ENCODE results near the gene ATP8A2.

DNA sequence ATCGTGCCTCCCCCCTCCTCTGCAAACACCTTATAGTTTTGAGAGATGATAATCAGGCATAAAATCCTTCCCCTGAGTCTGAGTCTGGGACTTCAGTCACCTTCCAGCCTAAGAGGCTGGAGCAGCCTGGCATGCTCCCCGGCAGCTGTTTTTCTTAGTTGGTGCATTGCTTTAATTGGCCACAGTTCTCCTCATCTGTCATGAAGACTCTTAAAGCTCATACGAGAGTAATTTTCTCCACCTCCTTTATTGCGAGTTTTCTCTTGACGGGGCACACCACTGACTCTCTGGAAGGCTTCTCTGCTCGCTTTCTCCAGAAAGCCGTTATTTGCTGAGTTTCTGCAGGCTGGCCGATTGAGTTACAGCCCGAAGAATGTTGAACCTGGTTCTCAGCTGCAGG, 310.5 kb downstream of the ATP8A2 start:
- TF ChIP-seq, protein P1, sequence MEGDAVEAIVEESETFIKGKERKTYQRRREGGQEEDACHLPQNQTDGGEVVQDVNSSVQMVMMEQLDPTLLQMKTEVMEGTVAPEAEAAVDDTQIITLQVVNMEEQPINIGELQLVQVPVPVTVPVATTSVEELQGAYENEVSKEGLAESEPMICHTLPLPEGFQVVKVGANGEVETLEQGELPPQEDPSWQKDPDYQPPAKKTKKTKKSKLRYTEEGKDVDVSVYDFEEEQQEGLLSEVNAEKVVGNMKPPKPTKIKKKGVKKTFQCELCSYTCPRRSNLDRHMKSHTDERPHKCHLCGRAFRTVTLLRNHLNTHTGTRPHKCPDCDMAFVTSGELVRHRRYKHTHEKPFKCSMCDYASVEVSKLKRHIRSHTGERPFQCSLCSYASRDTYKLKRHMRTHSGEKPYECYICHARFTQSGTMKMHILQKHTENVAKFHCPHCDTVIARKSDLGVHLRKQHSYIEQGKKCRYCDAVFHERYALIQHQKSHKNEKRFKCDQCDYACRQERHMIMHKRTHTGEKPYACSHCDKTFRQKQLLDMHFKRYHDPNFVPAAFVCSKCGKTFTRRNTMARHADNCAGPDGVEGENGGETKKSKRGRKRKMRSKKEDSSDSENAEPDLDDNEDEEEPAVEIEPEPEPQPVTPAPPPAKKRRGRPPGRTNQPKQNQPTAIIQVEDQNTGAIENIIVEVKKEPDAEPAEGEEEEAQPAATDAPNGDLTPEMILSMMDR (IDR thresholded peaks at IDR 0.05) = no peak
- no peak for TF ChIP-seq POLR2A (IDR thresholded peaks at IDR 0.05)

Measured in testis (tissue), 2 donors.